OCI-LY7 (cell line): Measurements from ENCODE around the gene EVA1B. TPM values are rescaled to one million over a fixed set of nuclear protein-coding genes. Genes with fewer than 3 reads are reported as not detected.

Experiments
- BruUV-seq: library from RNA; stranded (reverse); fragments of 400-500 nt; replicated peaks from 2 replicates; lab custom pipeline; 2021; lab: Mats Ljungman, UMichigan
- CTCF ChIA-PET: fragments of 300-600 bp; sonication (Branson Sonifier 250); formaldehyde crosslinking; loops from one replicate; lab custom pipeline; 2022; ENCODE audit warnings: antibody characterized with exemption; ENCODE audit not compliant: unreplicated experiment; lab: Charles Lee
- POLR2A ChIA-PET: fragments of 300-600 bp; sonication (Branson Sonifier 250); formaldehyde crosslinking; loops from one replicate; lab custom pipeline; 2022; ENCODE audit warnings: antibody characterized with exemption; lab: Charles Lee
- DNase-seq: peaks from one replicate; pipeline ENCODE4 v3.0.0-alpha.2; 2015; ENCODE audit warnings: low spot score
- H2AFZ ChIP-seq: fragments of 200-600 bp; sonication (generic), shearing (Covaris generic); 2 replicates; pipeline ENCODE4 v1.6.1; 2014; ENCODE audit warnings: mild to moderate bottlenecking, antibody characterized with exemption, low read length, moderate library complexity
- H3K27ac ChIP-seq: fragments of 200-600 bp; sonication (generic); 2 replicates; pipeline ENCODE4 v1.5.1; 2014; ENCODE audit warnings: mixed run types, low read depth, mild to moderate bottlenecking, moderate library complexity, low read length, inconsistent platforms; ENCODE audit not compliant: poor library complexity, severe bottlenecking
- H3K36me3 ChIP-seq: fragments of 200-600 bp; sonication (generic); 2 replicates; pipeline ENCODE4 v1.6.1; 2014; ENCODE audit warnings: mild to moderate bottlenecking, antibody characterized with exemption, low read length, moderate library complexity, mixed read lengths; ENCODE audit not compliant: insufficient read depth
- H3K4me1 ChIP-seq: fragments of 200-600 bp; sonication (generic); 2 replicates; pipeline ENCODE4 v1.5.1; 2014; ENCODE audit warnings: mild to moderate bottlenecking, low read length; ENCODE audit not compliant: insufficient read depth, poor library complexity, severe bottlenecking
- H3K4me2 ChIP-seq: fragments of 200-600 bp; sonication (generic); 2 replicates; pipeline ENCODE4 v1.6.1; 2014; ENCODE audit warnings: mild to moderate bottlenecking, low read length
- H3K4me3 ChIP-seq: fragments of 200-600 bp; sonication (generic); 2 replicates; pipeline ENCODE4 v1.5.1; 2014; ENCODE audit warnings: mild to moderate bottlenecking, low read depth, low read length; ENCODE audit not compliant: poor library complexity, severe bottlenecking
- H3K79me2 ChIP-seq: fragments of 200-600 bp; sonication (generic); 2 replicates; pipeline ENCODE4 v1.6.1; 2016; ENCODE audit warnings: low read depth, mild to moderate bottlenecking, low read length, moderate library complexity, mixed read lengths; ENCODE audit not compliant: insufficient read depth
- H3K9me2 ChIP-seq: fragments of 200-600 bp; sonication (generic); 2 replicates; pipeline ENCODE4 v1.6.1; 2016; ENCODE audit warnings: mild to moderate bottlenecking, low read length, mixed read lengths; ENCODE audit not compliant: insufficient read depth
- H3K9me3 ChIP-seq: fragments of 200-600 bp; sonication (generic); 2 replicates; pipeline ENCODE4 v1.6.1; 2014; ENCODE audit warnings: mild to moderate bottlenecking, mixed run types, low read length, mixed read lengths
- H4K20me1 ChIP-seq: fragments of 200-600 bp; sonication (generic); 2 replicates; pipeline ENCODE4 v1.6.1; 2014; ENCODE audit warnings: mild to moderate bottlenecking, antibody characterized with exemption, low read length, moderate library complexity, mixed read lengths; ENCODE audit not compliant: insufficient read depth
- CTCF ChIP-seq: fragments of 200-600 bp; sonication (generic); conservative IDR thresholded peaks from 2 replicates; pipeline ENCODE4 v1.5.1; 2014; ENCODE audit warnings: mild to moderate bottlenecking, antibody characterized with exemption, low read length, moderate library complexity, mixed read lengths
- EZH2phosphoT487 ChIP-seq: fragments of 200-600 bp; sonication (generic); IDR thresholded peaks from 2 replicates; pipeline ENCODE4 v1.6.1; 2018; ENCODE audit warnings: low read depth, borderline replicate concordance, mild to moderate bottlenecking, mixed run types, antibody characterized with exemption, low read length, moderate library complexity, mixed read lengths
- intact Hi-C: fragments of 100-400 bp; cut with micrococcal nuclease; formaldehyde crosslinking; loops from one replicate; pipeline ENCODE4 v1.10.0; 2022; ENCODE audit not compliant: unreplicated experiment
- total RNA-seq, 2 experiments: library from RNA; depleted of rRNA in 1 of 2; stranded (reverse); fragments of >200 nt in 1 of 2; shearing (Covaris generic) in 1 of 2; gene quantifications; 2 replicates each; pipeline ENCODE4 v1.2.3, GENCODE V29; 2014 to 2022

The EVA1B gene
- total RNA-seq, 2 experiments from 2014 or later: 0.84 to 2.0 TPM

GRCh38 chr1:36367066-36367465, 43.6 kb upstream of the EVA1B start:
- intact Hi-C loops: no loop called here
- Histone ChIP-seq H4K20me1 (0 out of 2 replicates have a peak, but pooled peaks cover 4% of the 10 kb centered on the region), H3K36me3 (peaks cover 58% of the 10 kb centered on the region), H3K9me2 (no peaks in the 10 kb centered on the region), H3K4me3 (no peak overlapping the region), H3K27ac (no peak overlapping the region), H3K4me1 (peaks cover 54% of the 10 kb centered on the region), H3K4me2 (no peak overlapping the region), H2AFZ (no peak overlapping the region), H3K9me3 (no peaks in the 10 kb centered on the region), H3K79me2 (peaks cover 27% of the 10 kb centered on the region; the same call in 1 of the 2 replicates)
- BruUV-seq: no TSS peak
- TF ChIP-seq CTCF: no peak
- no peak for TF ChIP-seq EZH2phosphoT487
- ChIA-PET POLR2A (interaction anchor here (0.7 to 1.2 kb wide), 4 partner anchors 17 to 56 kb away, joined by 3 to 4 read pairs (median 3); partner anchors contain the start of gene LSM10), CTCF (interaction anchor here (1.5 kb wide), 1 partner anchor 24 kb away, joined by 6 read pairs; no protein-coding TSS in a partner anchor)
- DNase-seq: no peak

DNA sequence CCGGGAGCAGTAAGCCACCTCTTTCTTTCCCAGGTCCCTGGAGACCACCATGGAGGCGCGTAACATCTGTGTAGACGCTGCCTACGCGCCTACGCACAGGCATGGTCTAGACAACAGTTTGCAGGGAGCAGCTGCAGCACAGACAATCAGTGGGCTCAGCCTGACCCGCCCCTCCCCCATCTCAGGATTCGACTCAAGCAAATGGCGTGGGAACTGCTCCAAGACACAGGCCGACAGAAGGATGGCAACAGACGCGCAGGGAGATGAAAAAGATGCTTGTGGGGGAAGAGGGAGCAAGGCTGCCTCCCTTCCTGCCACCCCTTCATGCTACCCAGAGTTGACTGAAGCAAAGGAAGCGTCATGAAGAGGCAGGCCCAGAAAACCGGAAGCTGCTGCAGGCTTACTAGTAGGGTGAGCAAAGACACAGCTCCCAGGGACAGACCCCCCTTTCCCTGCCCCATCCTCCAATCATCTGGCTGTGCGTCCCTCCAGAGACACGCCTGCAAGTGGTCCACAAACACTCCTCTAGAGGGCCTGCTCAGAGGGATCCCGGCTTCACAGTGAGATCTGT, 42.7 kb upstream of the EVA1B start:
- Histone ChIP-seq H3K27ac (peak overlapping the region; percentile 12), H3K36me3 (peaks cover 65% of the 10 kb centered on the region), H3K4me3 (no peak overlapping the region), H2AFZ (no peak overlapping the region), H3K4me1 (peaks cover 45% of the 10 kb centered on the region), H3K9me2 (no peaks in the 10 kb centered on the region), H3K79me2 (peaks cover 23% of the 10 kb centered on the region; the same call in 1 of the 2 replicates), H3K9me3 (no peaks in the 10 kb centered on the region), H4K20me1 (0 out of 2 replicates have a peak, but pooled peaks cover 4% of the 10 kb centered on the region), H3K4me2 (peak overlapping the region; percentile 41)
- BruUV-seq: no TSS peak
- CTCF ChIA-PET: interaction anchor here (0.7 kb wide), 1 partner anchor 12 kb away, joined by 3 read pairs; no protein-coding TSS in a partner anchor
- TF ChIP-seq EZH2phosphoT487 (no peak), CTCF (peak; percentile 33; the same call in 1 of the 2 replicates)
- intact Hi-C loops: no loop called here
- DNase-seq: peak; percentile 73
- POLR2A ChIA-PET: interaction anchor here (0.7 kb wide), 1 partner anchor 57 kb away, joined by 3 read pairs; no protein-coding TSS in a partner anchor

DNA sequence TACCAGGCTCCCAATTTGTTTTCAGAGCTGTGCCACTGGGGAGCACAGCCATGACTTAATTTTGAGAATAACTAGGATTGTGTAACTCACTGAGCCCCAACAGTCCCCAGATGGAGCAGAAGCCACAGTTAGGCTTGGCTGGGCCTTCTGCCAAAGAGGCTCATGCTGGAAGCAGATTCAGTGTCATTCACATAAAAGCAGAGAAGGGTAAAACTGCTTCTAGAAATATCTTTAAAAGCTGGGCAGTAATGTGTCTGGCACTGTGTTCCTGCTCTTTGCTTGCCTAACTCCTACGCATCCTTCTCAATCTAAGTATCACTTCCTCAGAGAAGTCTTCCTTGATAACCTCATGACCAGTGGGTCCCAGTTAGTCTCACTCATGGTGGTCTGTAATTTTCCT, 41.9 kb upstream of the EVA1B start:
- 0 out of 2 replicates have a peak overlapping the region, but pooled peaks have one; percentile 4 for H3K4me2 ChIP-seq
- H3K79me2 ChIP-seq: peaks cover 16% of the 10 kb centered on the region; the same call in 1 of the 2 replicates
- peaks cover 37% of the 10 kb centered on the region for H3K4me1 ChIP-seq

More for the DNA sequence above, 41.9 kb upstream of the EVA1B start:
- no peaks in the 10 kb centered on the region for H3K9me3 ChIP-seq
- no peak overlapping the region for H2AFZ ChIP-seq
- H3K36me3 ChIP-seq: peaks cover 68% of the 10 kb centered on the region
- no peak overlapping the region for H3K4me3 ChIP-seq
- no peaks in the 10 kb centered on the region for H3K9me2 ChIP-seq
- 0 out of 2 replicates have a peak, but pooled peaks cover 4% of the 10 kb centered on the region for H4K20me1 ChIP-seq
- intact Hi-C loops: no loop called here
- no TSS peak for BruUV-seq
- DNase-seq: no peak
- ChIA-PET POLR2A (no interaction called here), CTCF (no interaction called here)
- TF ChIP-seq CTCF: no peak
- TF ChIP-seq EZH2phosphoT487: no peak
- H3K27ac ChIP-seq: no peak overlapping the region
